Measurements from ENCODE around the gene POLRMT.
"Not testable (repeated sequence)": the region's sequence is repeated elsewhere in the genome, so short reads cannot be mapped to it uniquely, and the experiment has no call there.

Gene POLRMT

DNA sequence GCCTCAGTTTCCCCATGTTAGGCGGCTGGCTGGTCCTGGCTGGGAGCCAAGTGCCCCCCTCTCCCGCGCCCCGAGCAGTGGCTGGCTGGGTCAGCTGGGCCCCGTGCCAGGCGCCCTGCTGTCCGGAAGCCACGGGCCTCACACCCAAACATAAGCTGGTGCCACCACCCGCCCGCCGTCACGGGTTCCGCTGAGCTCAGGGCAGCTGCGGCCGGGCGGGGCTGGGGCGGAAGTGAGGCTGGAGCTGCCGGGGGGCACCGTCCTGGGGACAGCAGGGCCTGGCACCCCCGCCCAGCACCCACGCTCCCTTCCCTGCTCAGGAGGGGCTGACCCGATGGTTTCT, 24.4 kb downstream of the POLRMT start:
- no peak for DNase-seq

DNA sequence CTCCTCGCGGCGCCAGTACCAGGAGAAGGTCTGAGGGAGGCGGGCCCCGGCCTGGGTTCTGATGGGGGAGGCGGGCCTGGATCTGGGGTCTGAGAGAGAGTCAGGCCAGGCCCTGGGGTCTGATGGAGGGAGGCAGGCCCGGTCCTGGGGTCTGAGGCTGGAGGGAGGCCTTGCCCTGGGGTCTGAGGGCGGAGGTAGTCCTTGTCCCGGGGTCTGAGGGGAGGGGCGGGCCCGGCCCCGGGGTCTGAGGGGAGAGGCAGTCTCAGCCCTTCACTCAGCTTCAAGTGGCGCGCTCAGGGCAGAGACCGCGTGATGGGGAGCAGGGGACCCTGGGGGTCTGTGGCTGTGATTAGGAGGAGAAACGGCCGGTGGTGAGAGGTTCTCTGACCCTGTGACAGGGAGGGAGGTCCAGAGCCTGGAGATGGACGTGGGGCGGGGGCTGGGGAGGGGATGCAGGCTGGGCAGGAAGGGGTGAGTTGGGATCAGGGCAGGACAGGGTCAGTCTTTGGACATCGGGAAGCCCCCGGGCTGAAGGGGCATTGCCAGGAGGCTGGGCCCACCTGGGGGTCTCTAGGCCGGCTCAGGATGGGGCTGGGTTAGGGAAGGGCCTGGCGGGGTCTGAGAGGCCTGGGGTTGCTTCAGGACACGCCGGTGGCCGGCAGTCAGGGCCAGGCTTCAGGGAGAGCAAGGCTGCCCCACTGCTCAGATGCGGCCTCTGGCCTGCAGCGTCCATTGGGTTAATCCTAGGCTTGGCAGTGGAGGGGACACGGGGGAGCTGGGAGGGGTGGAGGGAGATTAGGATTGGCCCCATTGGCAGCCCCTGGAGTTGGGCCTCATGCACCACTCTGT, 25.0 kb downstream of the POLRMT start:
- no peak for DNase-seq

DNA sequence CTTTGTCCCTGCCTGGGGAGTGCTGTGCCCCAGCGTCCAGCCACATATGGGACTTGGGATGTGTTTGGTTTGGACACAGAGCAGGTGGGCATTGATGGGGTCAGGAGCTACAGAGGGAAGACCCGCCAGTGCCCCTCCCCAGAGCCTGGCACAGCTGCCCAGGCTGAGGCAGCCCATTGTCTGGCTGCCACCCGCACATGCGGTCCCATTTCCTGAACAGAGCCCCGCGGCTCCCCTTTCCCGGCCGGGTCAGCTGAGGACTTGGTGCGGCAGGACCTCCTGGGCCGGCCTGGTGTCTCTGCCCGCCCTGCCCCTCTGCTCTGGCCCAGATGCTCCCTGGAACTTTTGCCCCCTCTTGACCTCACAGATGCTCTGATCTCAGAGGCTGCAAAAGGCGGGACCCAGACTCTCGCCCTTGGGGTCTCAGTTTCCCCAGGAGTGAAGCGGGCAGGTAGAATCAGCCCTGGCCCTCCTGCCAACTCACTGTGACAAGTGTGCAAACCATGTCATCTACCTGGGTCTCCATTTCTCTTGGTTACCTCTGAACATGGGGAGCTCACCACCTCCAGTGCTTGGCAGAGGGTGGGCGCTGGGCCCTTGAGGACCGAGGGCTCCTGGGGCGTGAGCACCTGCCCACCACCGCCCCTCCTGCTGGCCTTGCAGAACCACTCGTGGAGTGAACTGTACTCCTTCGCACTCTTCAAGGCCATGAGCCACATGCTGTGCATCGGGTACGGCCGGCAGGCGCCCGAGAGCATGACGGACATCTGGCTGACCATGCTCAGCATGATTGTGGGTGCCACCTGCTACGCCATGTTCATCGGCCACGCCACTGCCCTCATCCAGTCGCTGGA, 25.8 kb downstream of the POLRMT start:
- DNase-seq: no peak

DNA sequence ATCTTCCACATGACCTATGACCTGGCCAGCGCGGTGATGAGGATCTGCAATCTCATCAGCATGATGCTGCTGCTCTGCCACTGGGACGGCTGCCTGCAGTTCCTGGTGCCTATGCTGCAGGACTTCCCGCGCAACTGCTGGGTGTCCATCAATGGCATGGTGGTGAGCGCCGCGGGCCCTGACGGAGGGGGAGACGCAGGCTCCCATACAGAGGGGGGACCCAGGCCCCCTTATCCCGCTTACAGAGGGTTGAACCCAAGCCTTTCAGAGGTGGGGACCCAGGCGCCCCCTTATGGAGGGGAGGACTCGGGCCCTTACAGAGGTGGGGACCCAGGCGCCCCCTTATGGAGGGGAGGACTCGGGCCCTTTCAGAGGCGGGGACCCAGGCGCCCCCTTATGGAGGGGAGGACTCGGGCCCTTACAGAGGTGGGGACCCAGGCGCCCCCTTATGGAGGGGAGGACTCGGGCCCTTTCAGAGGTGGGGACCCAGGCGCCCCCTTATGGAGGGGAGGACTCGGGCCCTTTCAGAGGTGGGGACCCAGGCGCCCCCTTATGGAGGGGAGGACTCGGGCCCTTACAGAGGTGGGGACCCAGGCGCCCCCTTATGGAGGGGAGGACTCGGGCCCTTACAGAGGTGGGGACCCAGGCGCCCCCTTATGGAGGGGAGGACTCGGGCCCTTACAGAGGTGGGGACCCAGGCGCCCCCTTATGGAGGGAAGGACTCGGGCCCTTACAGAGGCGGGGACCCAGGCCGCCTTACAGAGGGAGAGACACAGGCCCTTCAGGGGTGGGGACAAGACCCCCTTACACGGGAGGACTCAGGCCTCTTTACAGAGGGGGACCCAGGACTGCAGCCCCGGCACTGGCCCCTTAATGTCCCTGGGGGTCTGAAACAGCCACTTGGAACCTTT, 28.0 kb downstream of the POLRMT start:
- DNase-seq: not testable (repeated sequence)

DNA sequence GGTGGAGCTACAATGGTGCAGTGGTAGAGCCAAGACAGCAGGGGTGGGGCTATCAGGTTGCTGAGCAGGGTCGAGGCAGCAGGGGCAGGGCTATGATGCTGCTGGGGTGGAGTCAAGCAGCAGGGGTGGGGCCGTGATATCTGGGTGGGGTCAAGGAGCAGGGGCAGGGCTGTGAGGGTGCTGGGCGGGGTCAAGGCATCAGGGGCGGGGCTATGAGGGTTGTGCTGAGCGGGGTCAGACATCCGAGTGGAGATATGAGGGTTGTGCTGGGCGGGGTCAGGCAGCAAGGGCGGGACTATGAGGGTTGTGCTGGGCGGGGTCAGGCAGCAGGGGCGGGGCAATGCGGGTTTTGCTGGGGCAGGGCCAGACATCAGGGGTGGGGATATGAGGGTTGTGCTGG, 29.0 kb downstream of the POLRMT start:
- DNase-seq: no peak

DNA sequence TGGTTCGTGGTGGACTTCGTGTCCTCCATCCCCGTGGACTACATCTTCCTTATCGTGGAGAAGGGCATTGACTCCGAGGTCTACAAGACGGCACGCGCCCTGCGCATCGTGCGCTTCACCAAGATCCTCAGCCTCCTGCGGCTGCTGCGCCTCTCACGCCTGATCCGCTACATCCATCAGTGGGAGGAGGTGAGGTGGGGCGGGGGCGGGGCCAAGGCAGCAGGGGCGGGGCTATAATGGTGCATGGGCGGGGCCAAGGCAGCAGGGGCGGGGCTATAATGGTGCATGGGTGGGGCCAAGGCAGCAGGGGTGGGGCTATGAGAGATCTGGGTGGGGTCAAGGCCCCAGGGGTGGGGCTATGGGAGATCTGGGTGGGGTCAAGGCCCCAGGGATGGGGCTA, 29.6 kb downstream of the POLRMT start:
- not testable (repeated sequence) for DNase-seq

DNA sequence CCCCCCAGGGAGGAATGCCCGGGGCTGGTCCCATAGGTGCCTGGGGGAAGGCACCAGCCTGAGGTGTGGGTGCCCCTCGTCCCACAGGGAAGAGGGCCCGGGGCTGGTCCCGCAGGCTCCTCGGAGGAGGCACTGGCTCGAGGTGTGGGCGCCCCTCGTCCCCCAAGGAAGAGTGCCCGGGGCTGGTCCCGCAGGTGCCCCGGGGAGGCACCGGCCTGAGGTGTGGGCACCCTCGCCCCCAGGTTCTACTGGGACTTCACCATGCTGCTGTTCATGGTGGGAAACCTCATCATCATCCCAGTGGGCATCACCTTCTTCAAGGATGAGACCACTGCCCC, 30.1 kb downstream of the POLRMT start:
- not testable (repeated sequence) for DNase-seq

DNA sequence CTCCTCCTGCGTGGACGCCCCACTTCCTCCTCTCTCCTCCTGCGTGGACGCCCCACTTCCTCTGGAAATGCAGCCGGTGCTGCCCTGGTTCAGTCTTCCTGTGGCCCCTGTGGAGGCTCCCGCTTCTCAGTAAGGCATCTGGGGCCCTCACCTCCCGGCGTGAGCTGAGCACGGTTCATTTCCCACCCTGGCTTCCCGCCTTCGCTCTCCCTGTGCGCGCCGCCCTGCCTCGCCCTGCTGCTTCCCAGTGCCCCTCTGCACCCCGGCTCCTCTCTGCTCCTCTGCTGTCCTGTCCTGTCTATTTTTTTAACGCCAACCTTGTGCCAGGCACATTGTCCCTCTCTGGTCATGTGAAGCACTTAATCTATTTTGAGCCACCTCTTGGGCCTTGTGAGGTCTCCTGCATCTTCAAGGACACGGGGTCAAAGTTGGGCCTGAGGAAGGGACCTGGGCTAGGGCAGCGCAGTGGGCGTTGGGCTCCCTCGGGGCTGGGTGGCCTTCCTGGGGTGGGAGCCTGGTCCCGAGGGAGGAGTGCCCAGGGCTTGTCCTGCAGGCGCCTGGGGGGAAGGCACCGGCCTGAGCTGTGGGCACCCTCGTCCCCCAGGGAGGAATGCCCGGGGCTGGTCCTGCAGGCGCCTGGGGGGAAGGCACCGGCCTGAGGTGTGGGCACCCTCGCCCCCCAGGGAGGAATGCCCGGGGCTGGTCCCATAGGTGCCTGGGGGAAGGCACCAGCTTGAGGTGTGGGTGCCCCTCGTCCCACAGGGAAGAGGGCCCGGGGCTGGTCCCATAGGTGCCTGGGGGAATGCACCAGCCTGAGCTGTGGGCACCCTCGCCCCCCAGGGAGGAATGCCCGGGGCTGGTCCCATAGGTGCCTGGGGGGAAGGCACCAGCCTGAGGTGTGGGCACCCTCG, 30.7 kb downstream of the POLRMT start:
- no peak for DNase-seq

DNA sequence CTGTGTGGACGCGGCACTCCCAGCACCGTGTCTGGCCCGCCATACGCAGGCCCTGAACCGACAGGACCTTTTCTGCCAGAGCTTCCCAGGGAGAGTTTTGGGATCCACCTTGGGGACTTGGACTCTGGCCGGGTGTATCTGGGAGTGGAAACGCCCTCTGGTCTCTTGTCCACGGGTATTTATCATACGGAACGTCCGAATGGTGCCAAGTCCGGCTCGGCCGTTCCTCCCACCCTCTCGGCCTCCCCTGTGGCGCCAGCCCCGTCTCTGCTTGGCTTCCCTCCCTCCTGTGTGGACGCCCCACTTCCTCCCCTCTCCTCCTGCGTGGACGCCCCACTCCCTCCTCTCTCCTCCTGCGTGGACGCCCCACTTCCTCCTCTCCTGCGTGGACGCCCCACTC, 31.5 kb downstream of the POLRMT start:
- no peak for DNase-seq

DNA sequence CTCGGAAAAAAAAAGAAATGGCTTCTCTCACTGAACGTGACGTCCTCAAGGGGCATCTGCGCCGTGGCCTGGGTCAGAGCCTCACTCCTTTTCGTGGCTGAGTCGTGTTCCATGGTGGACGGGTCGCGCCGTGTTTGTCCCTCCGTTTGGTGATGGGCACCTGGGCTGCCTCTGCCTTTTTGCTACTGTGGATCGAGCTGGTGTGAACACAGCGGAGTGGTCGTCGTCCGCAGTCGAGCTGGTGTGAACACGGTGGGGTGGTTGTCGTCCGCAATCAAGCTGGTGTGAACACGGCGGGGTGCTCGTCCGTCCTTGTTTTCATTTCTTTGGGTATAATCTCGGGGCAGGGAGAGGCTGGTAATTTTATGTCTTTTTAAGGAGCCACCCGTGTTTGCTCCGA, 32.0 kb downstream of the POLRMT start:
- no peak for DNase-seq

DNA sequence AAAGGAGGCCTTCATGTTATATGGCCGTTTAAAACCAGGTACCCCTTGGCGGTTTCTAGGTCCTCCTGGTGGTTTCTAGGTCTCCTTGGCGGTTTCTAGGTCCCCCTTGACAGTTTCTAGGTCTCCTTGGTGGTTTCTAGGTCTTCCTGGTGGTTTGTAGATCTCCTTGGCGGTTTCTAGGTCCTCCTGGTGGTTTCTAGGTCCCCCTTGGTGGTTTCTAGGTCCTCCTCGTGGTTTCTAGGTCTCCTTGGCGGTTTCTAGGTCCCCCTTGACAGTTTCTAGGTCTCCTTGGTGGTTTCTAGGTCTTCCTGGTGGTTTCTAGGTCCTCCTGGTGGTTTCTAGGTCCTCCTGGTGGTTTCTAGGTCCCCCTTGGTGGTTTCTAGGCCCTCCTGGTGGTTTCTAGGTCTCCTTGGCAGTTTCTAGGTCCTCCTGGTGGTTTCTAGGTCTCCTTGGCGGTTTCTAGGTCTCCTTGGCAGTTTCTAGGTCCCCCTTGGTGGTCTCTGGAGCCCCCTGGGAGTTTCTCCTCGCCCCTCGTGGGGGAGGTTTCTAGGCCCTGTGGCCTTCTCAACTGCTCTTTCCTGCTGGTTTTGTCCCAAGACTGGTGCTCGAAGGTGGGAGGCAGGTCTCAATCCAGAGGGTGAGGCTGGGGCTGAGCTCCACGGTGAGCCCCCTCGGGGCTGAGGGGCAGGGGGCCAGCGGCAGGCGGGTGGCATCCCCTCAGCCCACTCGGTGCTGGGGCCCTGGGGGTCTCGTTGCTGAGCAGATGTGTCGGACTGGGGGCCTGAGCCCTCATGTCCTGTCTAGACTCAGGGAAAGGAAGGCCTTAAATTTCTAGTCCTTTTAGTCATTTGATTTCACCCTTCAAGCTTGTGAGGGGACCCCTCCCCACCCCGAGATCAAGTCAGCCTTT, 35.7 kb downstream of the POLRMT start:
- DNase-seq: no peak

DNA sequence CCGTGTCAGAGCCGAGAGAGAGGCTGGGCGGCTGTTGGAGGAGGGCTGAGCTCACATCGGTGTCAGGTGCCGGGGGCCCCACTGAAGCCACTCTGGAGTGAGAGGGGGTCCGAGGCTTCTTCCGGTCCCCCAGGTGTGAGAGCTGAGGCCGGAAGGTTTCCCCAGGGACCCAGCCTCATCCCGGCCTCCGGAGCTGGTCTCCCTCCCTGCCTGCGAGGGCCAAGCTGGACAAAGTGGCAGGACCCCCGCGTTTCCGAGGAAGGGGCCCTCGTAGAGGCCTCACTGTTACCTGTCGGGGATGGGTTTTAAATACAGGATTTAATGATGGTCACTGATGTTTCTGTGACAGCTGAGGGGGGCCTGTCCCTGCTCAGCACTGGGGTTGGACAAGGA, 37.1 kb downstream of the POLRMT start:
- DNase-seq: no peak

DNA sequence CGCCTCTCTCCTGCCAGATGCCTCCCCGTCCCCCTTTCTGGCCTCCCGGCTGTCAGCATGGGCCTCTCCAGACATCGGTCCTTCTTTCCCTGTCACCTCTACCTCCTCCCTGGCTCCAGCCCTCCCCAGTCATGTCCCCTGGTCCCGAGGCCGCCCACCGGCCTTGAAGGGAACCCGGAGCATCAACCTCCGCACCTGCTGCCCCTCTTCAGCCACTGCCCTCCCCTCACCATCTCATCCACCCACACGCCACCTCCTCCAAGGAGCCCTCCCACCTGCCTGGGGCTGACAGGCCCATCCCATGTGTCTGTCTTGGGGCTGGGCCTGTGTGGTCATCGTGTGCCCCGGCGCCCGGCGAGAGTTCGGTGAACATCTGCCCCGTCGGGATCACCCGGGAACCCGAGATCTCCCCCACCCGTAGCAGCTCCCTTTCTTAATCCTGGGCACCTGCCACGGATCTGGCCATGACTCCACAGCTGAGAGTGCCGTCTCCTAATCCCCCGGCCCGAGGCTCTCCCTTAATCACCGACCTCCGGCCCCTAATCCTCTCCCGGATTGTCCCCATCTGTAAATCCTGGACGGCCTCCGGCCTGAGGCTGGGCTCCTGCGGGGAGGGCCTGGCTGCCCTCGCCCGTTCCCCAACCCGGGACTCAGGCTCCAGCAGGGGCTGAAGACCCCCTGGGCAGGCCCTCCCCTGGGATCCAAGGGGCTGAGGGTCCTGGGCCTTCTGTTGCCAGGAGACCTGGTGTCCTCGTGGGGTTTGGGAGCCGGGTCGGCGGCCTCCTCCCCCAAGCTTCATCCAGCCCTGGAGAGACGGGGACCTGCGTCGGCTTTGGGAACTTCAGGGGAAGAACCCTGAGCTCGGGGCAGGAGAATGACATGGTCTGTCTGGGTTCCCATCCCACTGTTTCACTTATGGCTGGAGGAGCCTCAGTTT, 37.7 kb downstream of the POLRMT start:
- DNase-seq: no peak

DNA sequence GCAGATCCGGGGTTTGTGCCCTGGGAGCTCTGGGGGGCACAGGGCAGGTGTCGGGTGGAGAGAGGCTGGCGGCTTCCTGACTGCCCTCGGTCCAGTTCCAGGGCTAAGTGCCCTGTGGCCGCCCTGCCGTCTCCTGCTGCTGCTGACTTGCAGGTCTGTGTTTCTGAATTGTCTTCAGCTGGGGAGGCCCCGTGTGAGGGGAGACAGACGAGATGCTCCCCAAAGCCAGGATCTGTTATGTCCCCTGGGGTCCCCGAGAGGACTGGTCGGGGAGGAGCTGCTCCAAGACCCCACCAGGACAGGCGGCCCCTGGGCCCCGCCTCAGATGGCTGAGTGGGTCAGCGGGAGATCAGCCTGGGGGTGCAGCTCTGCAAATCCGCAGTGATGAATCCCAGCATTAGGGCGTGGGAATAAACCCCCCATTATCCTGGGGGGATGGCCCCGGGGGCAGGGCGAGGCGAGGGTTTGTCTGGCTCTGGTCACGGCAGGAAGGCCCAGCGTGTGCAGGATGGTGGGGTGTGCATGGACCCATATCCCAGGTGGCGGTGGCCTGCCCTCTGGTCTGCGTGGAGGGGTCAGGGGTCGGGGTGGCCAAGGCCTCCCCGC, 39.0 kb downstream of the POLRMT start:
- no peak for DNase-seq

DNA sequence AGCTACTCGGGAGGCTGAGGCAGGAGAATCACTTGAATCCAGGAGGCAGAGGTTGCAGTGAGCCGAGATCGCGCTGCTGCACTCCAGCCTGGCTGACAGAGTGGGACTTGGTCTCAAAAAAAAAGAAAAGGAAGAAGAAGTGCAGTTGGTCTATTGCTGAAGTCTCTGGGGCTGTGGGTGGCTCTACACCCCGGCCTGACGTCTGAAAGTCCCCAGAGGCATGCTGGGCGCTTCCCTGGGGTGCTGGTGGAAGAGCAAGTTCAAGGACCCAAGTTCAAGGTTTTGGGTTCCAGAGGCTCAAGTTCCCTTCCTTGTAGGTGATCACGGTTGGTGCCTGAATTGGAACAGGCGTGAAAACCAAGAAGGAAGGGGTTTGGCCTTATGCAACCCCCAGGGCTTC, 39.8 kb downstream of the POLRMT start:
- no peak for DNase-seq

DNA sequence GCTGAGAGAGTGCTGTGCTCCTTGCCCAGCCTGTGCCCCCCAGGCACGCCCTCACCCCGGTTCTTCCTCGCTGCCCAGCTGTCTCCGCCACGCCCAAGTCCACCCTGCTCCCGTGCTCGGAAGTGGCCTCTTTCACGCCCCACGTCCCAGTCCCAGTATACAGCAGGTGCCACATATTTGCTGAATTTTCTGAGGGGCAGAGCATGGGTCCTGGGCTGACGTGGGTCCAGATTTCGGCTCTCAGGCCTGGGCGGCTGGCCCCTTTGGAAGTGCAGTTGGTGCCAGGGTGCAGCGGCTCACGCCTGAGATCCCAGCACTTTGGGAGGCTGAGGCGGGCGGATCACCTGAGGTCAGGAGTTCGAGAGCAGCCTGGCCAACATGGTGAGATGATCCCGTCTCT, 40.3 kb downstream of the POLRMT start:
- no peak for DNase-seq

DNA sequence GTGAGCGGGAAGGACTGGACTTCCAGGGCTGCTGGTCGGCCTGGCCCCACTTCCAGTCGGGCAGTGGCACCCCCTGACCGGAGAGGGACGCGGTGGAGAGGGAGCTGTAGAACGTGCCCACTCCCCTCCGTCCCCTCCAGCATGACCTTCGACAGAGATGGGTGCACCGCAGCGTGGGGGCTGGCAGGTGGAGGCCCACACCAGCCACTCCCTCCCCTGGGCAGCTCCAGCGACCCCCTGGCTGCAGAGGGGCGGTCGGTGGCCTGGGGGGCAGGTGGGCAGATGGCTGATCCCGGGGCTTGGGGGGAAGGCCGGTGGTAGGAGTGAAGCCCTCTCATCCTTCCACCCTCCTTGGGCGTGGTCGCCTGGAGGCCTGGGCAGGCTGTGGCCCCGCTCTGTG, 41.2 kb downstream of the POLRMT start:
- no peak for DNase-seq

DNA sequence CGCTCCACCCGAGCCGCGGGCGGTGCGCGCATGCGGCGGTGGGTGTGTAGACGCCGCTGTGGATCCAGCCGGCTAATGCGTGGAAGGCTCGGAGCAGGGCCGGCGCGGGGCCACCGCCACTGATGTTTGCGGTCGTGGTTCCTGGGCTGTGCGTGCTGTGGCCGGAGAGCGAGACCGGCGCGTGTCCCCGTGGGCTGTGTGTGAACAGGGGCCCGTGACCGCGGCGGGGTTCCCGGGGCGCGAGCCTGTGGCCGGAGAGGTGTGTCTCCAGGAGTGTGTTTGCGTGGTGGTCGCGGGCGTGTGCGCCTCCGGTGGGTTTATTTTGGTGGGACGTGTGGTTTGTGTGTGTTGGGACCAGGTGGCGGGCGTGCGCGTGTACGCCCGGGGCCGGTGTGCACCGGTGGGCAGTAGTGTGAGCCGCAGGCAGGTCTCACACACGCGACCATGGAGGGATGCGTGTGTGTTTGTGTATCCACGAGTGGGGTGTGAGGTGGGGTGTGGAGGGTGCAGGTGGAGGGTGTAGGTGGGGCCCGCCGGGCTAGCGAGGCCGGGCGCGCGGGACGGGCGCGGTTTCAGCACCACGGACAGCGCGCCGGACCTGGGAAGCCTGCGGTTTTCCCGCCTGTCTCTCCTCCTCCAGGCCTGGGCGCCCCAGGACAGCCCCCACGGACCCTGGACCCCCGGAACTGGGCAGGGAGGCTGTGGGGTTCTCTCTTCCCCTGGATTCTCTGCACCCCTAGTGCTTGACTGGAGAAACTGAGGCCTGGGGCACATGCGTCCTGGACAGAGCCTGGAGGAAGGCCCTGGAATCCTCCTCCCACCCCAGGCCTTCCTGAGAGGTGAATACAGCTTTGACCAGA, 42.0 kb downstream of the POLRMT start:
- no peak for DNase-seq

DNA sequence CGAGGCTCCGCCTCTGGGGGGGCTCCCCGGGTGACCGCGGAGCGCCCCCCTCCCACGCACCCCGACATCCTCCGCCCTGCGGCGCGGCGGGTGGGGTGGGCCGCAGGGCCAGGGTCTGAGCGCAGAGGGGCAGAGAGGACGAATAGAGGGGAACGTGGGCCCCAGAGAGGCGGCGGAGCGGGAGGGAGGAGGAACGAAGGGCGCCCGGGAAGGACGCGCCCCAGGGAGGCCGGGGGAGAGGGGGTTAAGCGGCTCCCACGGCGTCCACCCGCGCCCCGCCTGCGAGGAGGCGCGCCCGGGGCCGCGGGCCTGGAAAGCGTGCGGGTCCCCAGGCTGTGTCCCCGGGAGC, 42.6 kb downstream of the POLRMT start:
- no peak for DNase-seq

Data from NCI-H1694 treated with DMSO at 0.1 percent for 48 hours (cell line).